DMS114 treated with DMSO at 0.1 percent for 48 hours (cell line): ENCODE measurements around the gene EXOC2.

Source experiments
- DNase-seq: peaks from one replicate; lab custom pipeline; 2025; ENCODE audit not compliant: unreplicated experiment; lab: John Stamatoyannopoulos, UW

The EXOC2 gene

DNA sequence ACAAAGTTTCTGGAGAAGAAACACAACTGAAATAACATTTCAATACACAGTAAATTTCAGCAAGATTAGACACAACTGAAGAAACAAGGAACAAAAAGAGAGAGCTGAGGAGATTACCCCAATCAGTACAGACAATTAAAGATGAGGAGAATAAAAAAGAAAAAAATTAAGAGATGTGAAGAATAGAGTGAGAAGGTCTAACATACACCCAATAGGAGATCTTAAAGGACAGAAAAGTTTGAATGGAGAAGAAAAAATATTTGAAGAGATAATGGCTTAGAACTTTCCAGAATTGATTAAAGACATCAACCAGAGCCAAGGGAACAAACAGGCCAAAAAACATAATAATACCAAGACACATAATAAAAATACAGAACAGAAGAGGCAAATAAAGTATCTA is 152.4 kb downstream of the EXOC2 start:
- no peak for DNase-seq

DNA sequence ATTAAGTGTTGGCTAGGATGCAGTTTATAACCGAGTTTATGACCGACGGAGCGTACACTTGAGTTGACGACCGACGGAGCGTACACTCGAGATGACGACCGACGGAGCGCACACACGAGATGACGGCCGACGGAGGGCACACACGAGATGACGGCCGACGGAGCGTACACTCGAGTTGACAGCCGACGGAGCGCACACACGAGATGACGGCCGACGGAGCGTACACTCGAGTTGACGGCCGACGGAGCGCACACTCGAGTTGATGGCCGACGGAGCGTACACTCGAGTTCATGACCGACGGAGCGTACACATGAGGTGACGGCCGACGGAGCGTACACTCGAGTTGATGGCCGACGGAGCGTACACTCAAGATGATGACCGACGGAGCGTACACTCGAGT is 155.8 kb downstream of the EXOC2 start:
- DNase-seq: no peak

DNA sequence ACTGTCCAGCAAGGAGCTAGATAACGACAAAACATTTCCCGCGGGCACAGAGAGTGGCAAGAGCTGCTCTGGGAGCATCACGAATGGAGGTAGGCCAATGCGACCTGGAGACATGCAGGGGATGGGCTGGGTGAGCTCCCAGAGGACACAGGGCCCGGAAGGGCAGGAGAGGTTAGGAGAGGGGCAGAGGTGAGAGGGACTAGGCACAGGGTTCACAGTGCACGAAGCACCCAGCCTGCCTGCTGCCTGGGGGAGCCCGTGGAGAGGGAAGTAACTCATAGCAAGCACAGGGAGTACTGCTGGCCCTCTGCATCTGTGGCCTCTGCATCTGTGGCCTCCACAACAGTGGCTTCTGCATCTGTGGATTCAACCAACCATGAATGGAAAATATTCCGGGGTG is 162.5 kb downstream of the EXOC2 start:
- DNase-seq: no peak

DNA sequence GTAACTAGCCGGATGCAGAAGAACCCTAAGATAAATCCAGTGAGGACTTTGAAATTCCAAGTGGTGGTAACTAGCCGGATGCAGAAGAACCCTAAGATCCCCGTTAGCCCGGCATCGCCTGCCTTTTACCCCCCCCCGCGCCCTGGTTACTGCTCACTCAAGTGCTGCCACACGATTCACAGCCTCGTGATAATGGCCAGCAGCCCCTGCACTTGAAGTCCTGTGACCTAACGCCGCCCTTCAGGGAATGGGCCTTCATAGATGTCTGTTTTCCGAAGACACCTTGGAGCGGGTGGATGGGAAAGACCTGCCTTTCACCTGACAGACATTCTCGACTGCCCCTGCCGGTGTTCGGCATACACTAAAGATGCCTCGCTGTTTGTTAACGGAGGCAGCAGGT is 163.9 kb downstream of the EXOC2 start:
- no peak for DNase-seq

DNA sequence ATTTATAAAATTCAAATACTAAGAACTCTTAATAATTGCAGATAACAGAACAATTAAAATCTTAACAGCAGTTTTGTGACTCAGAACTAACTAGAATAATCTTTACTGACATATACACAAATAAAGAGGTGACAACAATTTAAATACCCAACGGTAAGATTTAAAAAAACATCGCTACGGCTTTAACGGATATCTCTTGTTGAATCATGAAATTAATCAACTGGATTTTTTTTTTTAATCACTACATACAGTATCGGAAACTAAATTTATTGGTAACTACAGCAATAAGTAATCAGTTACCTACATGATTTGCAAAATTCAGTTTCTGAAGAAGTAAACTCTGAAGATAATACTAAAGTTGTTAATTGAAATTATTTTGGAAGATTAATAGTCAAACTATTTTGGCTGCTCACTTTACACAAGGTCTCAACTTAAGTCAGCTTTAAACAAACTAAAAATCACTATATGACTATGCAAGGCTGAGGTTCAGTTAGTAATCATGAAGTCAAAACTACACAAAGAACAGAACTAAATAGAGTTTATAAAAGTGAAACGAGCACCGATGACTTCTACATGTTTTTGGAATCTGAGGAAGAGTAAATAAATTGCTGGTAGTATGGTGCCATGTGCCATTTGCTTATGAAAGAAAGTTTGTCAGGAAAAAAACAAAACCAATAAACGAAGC is 164.8 kb downstream of the EXOC2 start:
- DNase-seq: no peak

GRCh38 chr6:524803-525202 is 168.1 kb downstream of the EXOC2 start:
- DNase-seq: no peak

DNA sequence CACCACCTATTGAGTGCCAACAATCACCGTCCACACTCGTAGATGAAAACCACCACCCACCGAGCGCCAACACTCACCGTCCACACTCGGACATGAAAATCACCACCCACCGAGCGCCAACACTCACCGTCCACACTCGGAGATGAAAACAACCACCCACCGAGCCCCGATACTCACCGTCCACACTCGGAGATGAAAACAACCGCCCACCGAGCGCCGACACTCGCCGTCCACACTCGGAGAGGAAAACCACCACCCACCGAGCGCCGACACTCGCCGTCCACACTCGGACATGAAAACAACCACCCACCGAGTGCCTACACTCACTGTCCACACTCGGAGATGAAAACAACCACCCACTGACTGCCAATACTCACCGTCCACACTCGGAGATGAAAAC is 172.1 kb downstream of the EXOC2 start:
- DNase-seq: no peak

DNA sequence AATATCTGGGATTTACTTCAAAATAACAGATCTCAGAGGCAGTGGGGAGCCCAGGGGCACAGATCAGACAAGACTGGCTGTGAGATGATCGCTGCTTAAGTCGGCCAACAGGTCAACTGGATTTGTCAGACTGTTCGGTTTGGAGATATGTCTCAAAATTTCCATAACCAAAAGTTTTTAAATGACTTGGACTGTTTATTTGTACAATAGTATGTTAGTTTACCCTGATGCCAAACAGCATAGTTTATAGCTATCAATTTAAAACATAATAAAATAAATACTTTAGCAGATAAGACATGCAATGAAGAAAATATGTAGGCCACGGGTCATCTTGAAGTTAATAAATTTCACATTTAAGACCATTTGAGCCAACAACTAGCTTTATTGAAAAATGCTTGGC is 174.7 kb downstream of the EXOC2 start:
- no peak for DNase-seq

- DNase-seq: no peak
Measured at GRCh38 chr6:516213-516612, 176.7 kb downstream of the EXOC2 start.

- no peak for DNase-seq
Measured at GRCh38 chr6:515267-515666, 177.7 kb downstream of the EXOC2 start.

GRCh38 chr6:514396-514978 is 178.5 kb downstream of the EXOC2 start:
- DNase-seq: no peak

GRCh38 chr6:513961-514360 is 179.0 kb downstream of the EXOC2 start:
- DNase-seq: no peak

DNA sequence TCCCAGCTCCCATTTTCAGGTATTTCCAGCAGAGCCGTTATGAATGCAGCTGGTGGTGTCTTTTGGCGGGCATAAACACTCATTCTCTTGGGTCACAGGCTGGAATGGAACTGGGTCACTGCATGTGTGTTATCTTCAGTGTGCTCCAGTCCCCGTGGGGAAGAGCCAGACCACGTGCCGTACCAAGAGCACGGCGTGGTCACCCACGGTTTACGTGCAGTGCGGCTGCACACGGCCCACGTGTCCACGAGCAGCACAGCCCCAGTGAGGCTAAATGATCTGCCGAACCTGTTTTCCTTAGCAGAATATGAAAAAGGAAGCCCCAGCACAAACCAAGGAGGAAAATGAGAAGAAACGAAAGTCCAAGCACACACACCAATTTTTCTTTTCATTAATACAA is 179.9 kb downstream of the EXOC2 start:
- no peak for DNase-seq

DNA sequence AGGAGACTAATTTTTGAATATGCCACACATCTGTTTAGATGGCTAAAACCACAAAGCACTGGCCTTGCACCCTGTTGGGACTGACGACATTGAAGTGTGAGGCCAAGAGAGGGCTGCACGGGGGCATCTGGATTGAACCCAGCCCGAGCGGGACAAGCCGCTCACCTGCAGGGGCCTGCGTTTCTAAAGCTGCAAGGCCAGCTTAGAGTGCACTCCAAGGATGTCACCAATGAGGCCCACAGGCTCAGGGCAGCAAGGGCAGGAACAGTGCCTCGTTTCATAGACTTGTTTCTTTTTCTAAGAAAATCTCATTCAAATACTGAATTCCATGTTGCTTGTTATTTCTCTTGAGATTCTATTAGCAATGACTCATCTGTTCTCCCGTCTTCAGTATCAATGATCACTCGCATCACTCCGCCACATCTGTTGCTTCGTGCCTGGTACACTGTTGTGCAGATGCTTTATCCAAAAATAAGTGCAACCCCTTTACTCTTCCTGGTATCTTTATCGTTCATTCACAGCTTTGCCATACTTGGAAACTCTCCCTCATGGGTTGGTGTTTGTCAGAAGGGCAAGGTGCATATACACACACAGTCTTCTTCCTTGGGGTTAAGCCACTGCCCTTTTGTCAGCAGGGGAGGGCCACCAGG is 181.3 kb downstream of the EXOC2 start:
- no peak for DNase-seq

DNA sequence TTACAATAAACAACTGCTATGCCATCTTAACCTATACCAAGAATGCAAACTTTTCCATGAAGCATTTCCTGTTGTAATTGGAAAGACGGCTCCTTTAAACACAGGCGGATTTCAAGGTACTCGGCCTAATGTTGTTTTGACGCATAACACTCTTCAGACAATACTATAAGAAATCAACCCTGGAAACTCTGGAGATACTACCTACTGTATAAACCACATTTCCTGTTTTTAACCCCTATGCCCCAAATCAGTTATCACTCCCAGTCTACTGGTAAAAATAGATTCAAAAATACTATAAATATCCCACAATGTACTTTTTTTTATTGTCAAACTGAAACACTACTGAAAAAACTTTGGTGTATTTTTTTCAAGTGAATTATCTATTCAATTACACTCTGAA is 183.3 kb downstream of the EXOC2 start:
- no peak for DNase-seq

DNA sequence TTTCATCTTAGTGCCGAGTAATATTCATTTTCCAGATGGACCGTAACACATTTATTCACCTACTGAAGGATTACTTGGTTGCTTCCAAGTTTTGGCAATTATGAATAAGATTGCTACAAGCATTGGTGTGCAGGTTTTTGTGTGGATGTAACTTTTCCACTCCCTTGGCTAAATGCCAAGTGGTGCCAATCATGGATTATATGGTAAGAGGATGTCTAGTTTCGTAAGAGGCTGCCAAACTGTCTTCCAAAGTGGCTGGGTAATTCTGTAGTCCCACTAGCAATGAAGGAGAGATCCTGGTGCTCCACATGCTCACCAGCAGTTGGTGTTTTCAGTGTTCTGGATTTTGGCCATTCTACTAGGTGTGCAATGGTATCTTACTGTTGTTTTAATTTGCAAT is 184.3 kb downstream of the EXOC2 start:
- no peak for DNase-seq

DNA sequence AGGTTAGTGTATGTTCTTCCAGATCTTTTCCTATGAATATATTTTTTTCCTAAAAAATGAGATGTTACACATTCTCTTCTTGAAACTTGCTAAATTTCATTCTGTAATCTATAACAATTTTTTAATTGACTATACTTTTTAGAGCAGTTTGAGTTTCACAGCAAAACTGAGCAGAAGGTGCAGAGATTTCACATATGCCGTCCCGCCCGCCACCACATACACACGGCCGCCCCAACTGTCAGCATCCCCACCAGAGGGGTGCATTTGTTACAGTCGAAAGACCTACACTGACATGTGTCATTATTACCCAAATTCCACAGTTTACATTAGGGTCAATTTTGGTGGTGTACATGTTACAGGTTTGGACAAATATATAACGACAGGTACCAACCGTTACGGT is 184.9 kb downstream of the EXOC2 start:
- DNase-seq: no peak

GRCh38 chr6:506920-507622 is 185.9 kb downstream of the EXOC2 start:
- DNase-seq: no peak

DNA sequence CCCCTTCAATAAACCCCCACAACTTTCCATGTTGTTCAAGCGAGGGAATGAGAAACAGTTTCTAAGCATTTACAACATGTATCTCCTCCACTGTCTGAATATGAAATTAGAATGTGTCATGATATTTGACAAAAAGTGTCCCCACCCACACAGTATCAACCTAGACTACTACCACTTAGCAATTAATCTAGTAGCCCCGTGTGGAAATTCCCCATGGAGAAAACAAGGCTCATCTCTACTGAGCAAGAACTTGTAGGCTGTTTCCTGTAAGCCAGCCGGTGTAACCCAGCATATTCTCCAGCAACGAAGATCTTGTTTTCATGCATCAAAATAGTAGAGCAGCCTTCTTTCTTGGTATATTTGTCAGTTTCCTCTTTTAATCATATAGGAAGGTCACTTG is 186.4 kb downstream of the EXOC2 start:
- no peak for DNase-seq

- no peak for DNase-seq
Measured at GRCh38 chr6:505374-505773, 187.6 kb downstream of the EXOC2 start.

- no peak for DNase-seq
Measured at GRCh38 chr6:504446-504980, 188.4 kb downstream of the EXOC2 start.
